Loucy (cell line): ENCODE data around the gene AMBN.

Experiments
- H2AFZ ChIP-seq: fragments of 200-600 bp; sonication (generic); 2 replicates; pipeline ENCODE4 v1.6.0; 2016; ENCODE audit warnings: antibody characterized with exemption, mild to moderate bottlenecking, low read length, moderate library complexity
- H3F3A ChIP-seq: fragments of 200-600 bp; 2 replicates; pipeline ENCODE4 v1.6.0; 2016; ENCODE audit warnings: antibody characterized with exemption, low read depth, mild to moderate bottlenecking
- H3K27me3 ChIP-seq: fragments of 200-600 bp; sonication (generic); 2 replicates; pipeline ENCODE4 v1.6.1; 2014; ENCODE audit warnings: low read length, mild to moderate bottlenecking; ENCODE audit not compliant: insufficient read depth, poor library complexity, severe bottlenecking
- H3K36me3 ChIP-seq: fragments of 200-600 bp; sonication (generic); 2 replicates; pipeline ENCODE4 v1.6.1; 2016; ENCODE audit warnings: low read length; ENCODE audit not compliant: insufficient read depth
- H3K4me1 ChIP-seq: fragments of 200-600 bp; sonication (generic); 2 replicates; pipeline ENCODE4 v1.5.1; 2014; ENCODE audit warnings: low read length, mild to moderate bottlenecking; ENCODE audit not compliant: insufficient read depth, poor library complexity, severe bottlenecking
- H3K4me2 ChIP-seq: fragments of 200-600 bp; sonication (generic); 2 replicates; pipeline ENCODE4 v1.6.0; 2014; ENCODE audit warnings: antibody characterized with exemption, low read length, low read depth, mild to moderate bottlenecking; ENCODE audit not compliant: poor library complexity, severe bottlenecking
- H3K4me3 ChIP-seq: fragments of 200-600 bp; sonication (generic); 2 replicates; pipeline ENCODE4 v1.5.1; 2014; ENCODE audit warnings: low read length, mild to moderate bottlenecking, mixed read lengths; ENCODE audit not compliant: poor library complexity, severe bottlenecking
- H3K79me2 ChIP-seq: fragments of 200-600 bp; sonication (generic); 2 replicates; pipeline ENCODE4 v1.6.1; 2014; ENCODE audit warnings: low read length; ENCODE audit not compliant: insufficient read depth
- H3K9ac ChIP-seq: fragments of 200-600 bp; sonication (generic); 2 replicates; pipeline ENCODE4 v1.6.0; 2014; ENCODE audit warnings: mild to moderate bottlenecking, low read depth, low read length, moderate library complexity; ENCODE audit not compliant: poor library complexity, severe bottlenecking
- H3K9me2 ChIP-seq: fragments of 200-600 bp; sonication (generic); replicated peaks from 2 replicates; pipeline ENCODE4 v1.6.1; 2016; ENCODE audit warnings: low read depth, low read length, mixed read lengths
- H3K9me3 ChIP-seq: fragments of 200-600 bp; sonication (generic); 2 replicates; pipeline ENCODE4 v1.6.1; 2014; ENCODE audit warnings: mild to moderate bottlenecking, antibody characterized with exemption, low read length, low read depth; ENCODE audit not compliant: insufficient read depth
- H4K20me1 ChIP-seq: fragments of 200-600 bp; sonication (generic); 2 replicates; pipeline ENCODE4 v1.6.0; 2014; ENCODE audit warnings: antibody characterized with exemption, low read length, mild to moderate bottlenecking; ENCODE audit not compliant: insufficient read depth, poor library complexity, severe bottlenecking
- CTCF ChIP-seq: fragments of 200-600 bp; sonication (generic); conservative IDR thresholded peaks from 2 replicates; pipeline ENCODE4 v1.5.1; 2014; ENCODE audit warnings: mild to moderate bottlenecking, antibody characterized with exemption, low read length
- EZH2phosphoT487 ChIP-seq: fragments of 200-600 bp; IDR thresholded peaks from 2 replicates; pipeline ENCODE4 v1.6.1; 2018; ENCODE audit warnings: antibody characterized with exemption, mild to moderate bottlenecking, moderate library complexity, borderline replicate concordance

Gene AMBN

GRCh38 chr4:70577220-70577927, 14.7 kb upstream of the AMBN start:
- Histone ChIP-seq H3K36me3 (no peaks in the 10 kb centered on the region), H3K4me3 (no peak overlapping the region), H3K4me2 (no peak overlapping the region), H3K9ac (no peak overlapping the region), H2AFZ (no peak overlapping the region), H3K9me3 (no peaks in the 10 kb centered on the region), H3K4me1 (no peaks in the 10 kb centered on the region), H3K9me2 (no peaks in the 10 kb centered on the region), H3K27me3 (no peaks in the 10 kb centered on the region), H3K79me2 (no peaks in the 10 kb centered on the region), H4K20me1 (no peaks in the 10 kb centered on the region), H3F3A (no peaks in the 10 kb centered on the region)
- no peak for TF ChIP-seq CTCF
- TF ChIP-seq EZH2phosphoT487 = no peak

- no peak for TF ChIP-seq CTCF
- no peak for TF ChIP-seq EZH2phosphoT487
- no peaks in the 10 kb centered on the region for H3K36me3 ChIP-seq
- no peak overlapping the region for H3K4me2 ChIP-seq
- no peaks in the 10 kb centered on the region for H3K9me3 ChIP-seq
- no peaks in the 10 kb centered on the region for H3F3A ChIP-seq
- H3K9ac ChIP-seq = no peak overlapping the region
- no peaks in the 10 kb centered on the region for H3K9me2 ChIP-seq
- H3K4me3 ChIP-seq = no peak overlapping the region
- H2AFZ ChIP-seq = no peak overlapping the region
- H3K79me2 ChIP-seq = no peaks in the 10 kb centered on the region
- no peaks in the 10 kb centered on the region for H3K27me3 ChIP-seq
- H3K4me1 ChIP-seq = no peaks in the 10 kb centered on the region
- H4K20me1 ChIP-seq = no peaks in the 10 kb centered on the region
These were observed 10.1 kb upstream of the AMBN start for GRCh38 chr4:70581980-70582379.

GRCh38 chr4:70583952-70584834, 7.9 kb upstream of the AMBN start:
- Histone ChIP-seq H3F3A (no peaks in the 10 kb centered on the region), H3K9me3 (no peaks in the 10 kb centered on the region), H4K20me1 (no peaks in the 10 kb centered on the region), H3K36me3 (no peaks in the 10 kb centered on the region), H3K4me3 (no peak overlapping the region), H3K79me2 (no peaks in the 10 kb centered on the region), H3K9ac (no peak overlapping the region), H3K4me2 (no peak overlapping the region), H3K27me3 (no peaks in the 10 kb centered on the region), H2AFZ (no peak overlapping the region), H3K4me1 (no peaks in the 10 kb centered on the region), H3K9me2 (no peaks in the 10 kb centered on the region)
- no peak for TF ChIP-seq EZH2phosphoT487
- TF ChIP-seq CTCF = no peak
